ENCODE data around the gene RNGTT.
A peak's percentile ranks its signal among the peaks of the same experiment; 100 is the strongest.

RNGTT gene

DNA sequence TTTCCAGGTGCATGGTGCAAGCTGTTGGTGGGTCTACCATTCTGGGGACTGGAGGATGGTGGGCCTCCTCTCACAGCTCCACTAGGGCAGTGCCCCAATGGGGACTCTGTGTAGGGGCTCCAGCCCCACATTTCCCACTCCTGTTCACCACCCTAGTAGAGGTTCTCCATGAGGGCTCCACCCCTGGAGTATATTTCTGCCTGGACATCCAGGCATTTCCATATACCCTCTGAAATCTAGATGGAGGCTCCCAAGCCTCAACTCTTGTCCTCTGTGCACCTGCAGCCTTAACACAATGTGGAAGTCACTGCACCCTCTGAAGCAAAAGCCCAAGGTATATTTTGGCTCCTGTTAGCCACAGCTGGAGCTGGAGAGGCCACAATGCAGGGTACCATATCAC, 393.5 kb downstream of the RNGTT start:
- in situ Hi-C loops (cut with MboI; ENCODE audit: low sequenced_read_pairs, unreplicated experiment) = no loop called here
- TF ChIP-seq, protein P1, sequence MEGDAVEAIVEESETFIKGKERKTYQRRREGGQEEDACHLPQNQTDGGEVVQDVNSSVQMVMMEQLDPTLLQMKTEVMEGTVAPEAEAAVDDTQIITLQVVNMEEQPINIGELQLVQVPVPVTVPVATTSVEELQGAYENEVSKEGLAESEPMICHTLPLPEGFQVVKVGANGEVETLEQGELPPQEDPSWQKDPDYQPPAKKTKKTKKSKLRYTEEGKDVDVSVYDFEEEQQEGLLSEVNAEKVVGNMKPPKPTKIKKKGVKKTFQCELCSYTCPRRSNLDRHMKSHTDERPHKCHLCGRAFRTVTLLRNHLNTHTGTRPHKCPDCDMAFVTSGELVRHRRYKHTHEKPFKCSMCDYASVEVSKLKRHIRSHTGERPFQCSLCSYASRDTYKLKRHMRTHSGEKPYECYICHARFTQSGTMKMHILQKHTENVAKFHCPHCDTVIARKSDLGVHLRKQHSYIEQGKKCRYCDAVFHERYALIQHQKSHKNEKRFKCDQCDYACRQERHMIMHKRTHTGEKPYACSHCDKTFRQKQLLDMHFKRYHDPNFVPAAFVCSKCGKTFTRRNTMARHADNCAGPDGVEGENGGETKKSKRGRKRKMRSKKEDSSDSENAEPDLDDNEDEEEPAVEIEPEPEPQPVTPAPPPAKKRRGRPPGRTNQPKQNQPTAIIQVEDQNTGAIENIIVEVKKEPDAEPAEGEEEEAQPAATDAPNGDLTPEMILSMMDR (IDR thresholded peaks at IDR 0.05; ENCODE audit: borderline replicate concordance, control extremely low read depth, extremely low read depth, insufficient read depth, missing control alignments) = no peak
- DNase-seq (ENCODE audit: low spot score) = no peak

DNA sequence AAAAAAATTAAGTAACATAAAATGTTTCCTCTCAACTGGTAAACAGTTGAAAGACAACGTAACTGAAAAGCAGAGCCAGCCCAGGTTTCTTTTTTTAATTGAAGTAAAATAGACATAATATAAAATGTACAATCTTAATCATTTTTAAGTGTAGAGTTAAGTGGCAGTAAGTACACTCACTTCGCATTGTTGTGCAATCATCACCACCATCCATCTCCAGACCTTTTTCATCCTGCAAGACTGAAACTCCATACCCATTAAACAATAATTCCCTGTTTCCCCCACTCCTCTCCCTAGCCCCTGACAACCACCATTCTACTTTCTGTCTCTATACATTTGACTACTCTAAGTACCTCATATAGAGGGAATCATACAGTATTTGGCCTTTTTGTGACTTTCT, 395.7 kb downstream of the RNGTT start:
- DNase-seq (ENCODE audit: low spot score) = no peak
- in situ Hi-C loops (cut with MboI; ENCODE audit: low sequenced_read_pairs, unreplicated experiment) = no loop called here
- TF ChIP-seq, protein P1 (IDR thresholded peaks at IDR 0.05; ENCODE audit: borderline replicate concordance, control extremely low read depth, extremely low read depth, insufficient read depth, missing control alignments) = no peak

DNA sequence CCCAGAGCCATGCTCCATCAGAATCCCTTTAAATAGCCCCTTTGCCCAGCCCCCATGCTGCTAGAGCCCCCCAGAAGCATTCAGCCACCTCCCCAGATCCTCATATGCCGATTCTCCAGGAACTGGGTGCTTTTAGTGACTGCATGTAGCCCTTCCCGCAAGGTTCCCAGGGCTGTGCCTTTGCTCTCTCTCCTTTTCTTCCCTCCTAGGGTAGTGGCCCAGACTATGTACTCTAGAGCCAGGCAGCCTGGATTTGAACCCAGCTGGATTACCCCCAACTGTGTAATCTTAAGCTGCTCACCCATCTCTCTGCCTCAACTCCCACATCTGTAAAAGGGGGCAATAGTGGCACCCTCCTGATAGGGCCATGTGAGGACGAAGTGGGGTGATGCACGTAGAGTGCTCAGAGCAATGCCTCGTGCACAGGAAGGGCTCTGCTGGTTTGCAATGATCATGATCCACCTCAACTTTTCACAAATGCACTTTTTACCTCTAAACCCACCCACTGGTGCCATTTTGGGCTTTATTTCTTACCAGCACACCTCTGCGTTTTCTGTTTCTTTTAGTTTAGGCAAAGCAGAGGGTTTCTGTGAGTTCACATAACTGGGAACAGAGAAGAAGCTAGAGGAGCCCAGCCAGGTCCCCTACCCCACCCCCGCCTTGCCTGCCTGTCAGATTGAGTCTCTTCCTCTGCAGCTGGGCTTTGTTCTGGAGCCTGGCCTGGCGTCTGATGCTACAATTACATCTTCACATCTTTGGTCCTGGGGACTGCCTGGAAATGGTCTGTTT, 396.5 kb downstream of the RNGTT start:
- DNase-seq (ENCODE audit: low spot score) = peak; percentile 53
- TF ChIP-seq, protein P1 (IDR thresholded peaks at IDR 0.05; ENCODE audit: borderline replicate concordance, control extremely low read depth, extremely low read depth, insufficient read depth, missing control alignments) = no peak
- in situ Hi-C loops (cut with MboI; ENCODE audit: low sequenced_read_pairs, unreplicated experiment) = no loop called here

DNA sequence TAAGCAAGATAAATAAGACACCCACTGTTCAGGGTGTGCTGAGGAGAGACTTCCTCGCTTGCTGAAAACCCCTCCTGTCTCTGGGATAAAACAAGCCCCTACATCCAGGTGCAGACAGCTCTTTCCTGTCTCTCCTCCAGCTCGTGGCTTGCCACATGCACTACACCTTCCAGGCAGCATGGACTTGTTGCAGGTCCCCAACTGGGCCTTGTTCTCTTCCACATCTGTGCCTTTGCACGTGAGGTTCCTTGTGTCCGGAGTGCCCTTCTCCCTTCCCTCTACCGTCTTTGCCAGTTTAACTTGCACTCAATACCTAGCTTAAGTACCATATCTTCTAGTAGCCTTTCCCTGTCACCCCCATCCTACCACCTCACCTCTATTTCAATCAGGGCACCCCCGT, 397.6 kb downstream of the RNGTT start:
- in situ Hi-C loops (cut with MboI; ENCODE audit: low sequenced_read_pairs, unreplicated experiment) = no loop called here
- TF ChIP-seq, protein P1 (IDR thresholded peaks at IDR 0.05; ENCODE audit: borderline replicate concordance, control extremely low read depth, extremely low read depth, insufficient read depth, missing control alignments) = no peak
- DNase-seq (ENCODE audit: low spot score) = no peak

DNA sequence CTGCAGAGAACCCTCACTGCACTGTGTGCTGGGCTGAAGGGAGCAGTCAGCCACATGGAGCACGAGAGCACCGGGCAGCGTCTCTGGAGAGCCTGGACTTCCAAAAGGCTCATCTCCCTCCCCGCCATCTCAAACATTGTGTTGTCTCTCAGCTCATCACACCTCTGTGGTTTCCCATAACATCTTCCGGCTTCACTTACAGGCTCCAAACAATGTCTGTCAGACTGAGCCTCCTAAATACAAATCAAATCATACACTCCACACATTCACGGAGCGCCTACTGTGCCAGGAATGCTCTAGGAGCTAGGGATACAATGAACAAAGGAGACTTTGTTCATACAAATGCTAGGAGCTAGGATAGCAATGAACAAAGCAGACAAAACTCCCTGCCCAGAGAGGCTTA, 398.0 kb downstream of the RNGTT start:
- TF ChIP-seq, protein P1 (IDR thresholded peaks at IDR 0.05; ENCODE audit: borderline replicate concordance, control extremely low read depth, extremely low read depth, insufficient read depth, missing control alignments) = no peak
- no peak for DNase-seq (ENCODE audit: low spot score)

DNA sequence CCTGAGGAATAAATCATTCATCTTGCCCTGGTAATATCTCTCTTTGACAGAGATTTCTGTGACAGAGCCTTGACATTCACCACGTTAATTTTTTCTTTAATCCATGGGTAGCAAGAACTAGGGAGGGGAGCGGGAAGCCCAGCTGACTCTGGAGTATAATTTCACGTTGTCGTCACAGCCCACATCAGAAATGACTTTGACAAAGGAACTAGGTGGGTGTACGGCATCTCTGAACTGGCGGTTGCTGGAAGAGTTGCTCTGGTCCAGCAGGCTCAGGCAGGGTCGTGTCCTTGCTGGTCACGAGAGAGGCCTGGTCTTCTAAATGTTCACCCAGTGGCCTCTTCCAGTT, 400.2 kb downstream of the RNGTT start:
- TF ChIP-seq, protein P1 (IDR thresholded peaks at IDR 0.05; ENCODE audit: borderline replicate concordance, control extremely low read depth, extremely low read depth, insufficient read depth, missing control alignments) = no peak
- DNase-seq (ENCODE audit: low spot score) = no peak
- in situ Hi-C loops (cut with MboI; ENCODE audit: low sequenced_read_pairs, unreplicated experiment) = no loop called here

More for the DNA sequence above, 398.0 kb downstream of the RNGTT start:
- in situ Hi-C loops (cut with MboI; ENCODE audit: low sequenced_read_pairs, unreplicated experiment) = no loop called here

Measured in GM13976 (cell line).